A549 (cell line): Measurements from ENCODE around the gene IDH2. TPM values are rescaled to one million over a fixed set of nuclear protein-coding genes. Genes with fewer than 3 reads are reported as not detected.

ENCODE experiments used
- ATAC-seq, 2 experiments: fragments of 200-7000 bp in 1 of 2; fragments of >200 bp in 1 of 2; cut with Nextera tagmentation in 1 of 2; cut with Tn5 transposase in 1 of 2; 3 replicates each; pipeline versions ENCODE4 v1.8.0 to v1.9.1; 2018 to 2020; ENCODE audit warnings: mild to moderate bottlenecking in 1 of 2, moderate library complexity in 1 of 2
- CTCF ChIA-PET: fragments of 300-600 bp; sonication (Branson Sonifier 250); formaldehyde crosslinking; extraction: SDS; loops from one replicate; lab custom pipeline; 2021; ENCODE audit warnings: antibody characterized with exemption, inconsistent platforms; lab: Yijun Ruan, JAX
- POLR2A ChIA-PET: fragments of 350-600 bp; formaldehyde crosslinking; extraction: SDS; loops from one replicate; lab custom pipeline; 2021; ENCODE audit warnings: antibody characterized with exemption, inconsistent platforms; lab: Yijun Ruan, JAX
- DNase-seq, 2 experiments: peaks; one replicate each; pipeline versions ENCODE4 v3.0.0 to v3.0.0-alpha.2; 2011 to 2016; ENCODE audit warnings: low read depth in 1 of 2, low spot score in 1 of 2
- FAIRE-seq: peaks from 2 replicates; lab custom pipeline; 2011; peaks lifted over from hg19 to GRCh38; lab: Jason Lieb, UNC
- H3K27ac ChIP-seq, 2 experiments: fragments of >200 bp; sonication (Bioruptor Twin); formaldehyde crosslinking; 3 replicates each; pipeline ENCODE4 v1.5.1; 2016 to 2017
- H3K4me1 ChIP-seq: fragments of >200 bp; sonication (Bioruptor Twin); formaldehyde crosslinking; 3 replicates; pipeline ENCODE4 v1.6.1; 2016
- H3K4me2 ChIP-seq: fragments of >200 bp; sonication (Bioruptor Twin); formaldehyde crosslinking; 3 replicates; pipeline ENCODE4 v1.6.1; 2016
- H3K4me3 ChIP-seq: fragments of >200 bp; sonication (Bioruptor Twin); formaldehyde crosslinking; 3 replicates; pipeline ENCODE4 v1.5.1; 2016
- H3K9me3 ChIP-seq: fragments of >200 bp; sonication (Bioruptor Twin); formaldehyde crosslinking; 3 replicates; pipeline ENCODE4 v1.6.1; 2016
- CHD2 ChIP-seq: fragments of 150-350 bp; IDR thresholded peaks from 2 replicates; pipeline ENCODE4 v1.6.1; 2014; ENCODE audit warnings: low read length; ENCODE audit not compliant: partially characterized antibody
- FOSL2 ChIP-seq, 2 experiments: fragments of 450-650 bp in 1 of 2; fragments of >200 bp in 1 of 2; sonication (Bioruptor Twin) in 1 of 2; formaldehyde crosslinking; IDR thresholded peaks; 2 replicates each; pipeline versions ENCODE4 v1.5.0 to v1.6.1; 2016 to 2020; ENCODE audit warnings: mild to moderate bottlenecking in 1 of 2, moderate library complexity in 1 of 2
- HDAC2 ChIP-seq: fragments of 200-600 bp; sonication (generic); IDR thresholded peaks from 2 replicates; pipeline ENCODE4 v1.6.1; 2016
- HOXA7 ChIP-seq: fragments of 250-450 bp; sonication (Bioruptor Pico); IDR thresholded peaks from 2 replicates; pipeline ENCODE4 v1.5.0; 2020; ENCODE audit warnings: mild to moderate bottlenecking, moderate library complexity
- HOXB5 ChIP-seq: fragments of 250-450 bp; sonication (Bioruptor Pico); IDR thresholded peaks from 2 replicates; pipeline ENCODE4 v1.5.0; 2020; ENCODE audit warnings: mild to moderate bottlenecking, moderate library complexity
- KDM1A ChIP-seq: fragments of 200-600 bp; sonication (generic); IDR thresholded peaks from 2 replicates; pipeline ENCODE4 v1.6.1; 2016; ENCODE audit warnings: low read depth, mild to moderate bottlenecking
- MAFK ChIP-seq: fragments of 450-650 bp; IDR thresholded peaks from 2 replicates; pipeline ENCODE4 v1.6.1; 2014; ENCODE audit not compliant: partially characterized antibody
- NFE2L2 ChIP-seq: fragments of 150-350 bp; conservative IDR thresholded peaks from 2 replicates; pipeline ENCODE4 v1.6.1; 2014; ENCODE audit warnings: low read length
- RAD21 ChIP-seq, 2 experiments: fragments of >200 bp in 1 of 2; sonication (Bioruptor Twin) in 1 of 2; formaldehyde crosslinking in 1 of 2; IDR thresholded peaks in 1 of 2; conservative IDR thresholded peaks in 1 of 2; 2 replicates in 1 of 2; 3 replicates in 1 of 2; pipeline ENCODE4 v1.6.1; 2012 to 2018; ENCODE audit warnings: inconsistent platforms in 1 of 2
- RARB ChIP-seq: fragments of 250-450 bp; sonication (Bioruptor Pico); IDR thresholded peaks from 2 replicates; pipeline ENCODE4 v1.8.0; 2021; ENCODE audit warnings: mild to moderate bottlenecking, moderate library complexity
- RFX5 ChIP-seq: fragments of 450-650 bp; IDR thresholded peaks from 2 replicates; pipeline ENCODE4 v1.7.1; 2014; ENCODE audit warnings: antibody characterized with exemption, mild to moderate bottlenecking, moderate library complexity
- RNF2 ChIP-seq: fragments of 200-600 bp; sonication (generic); IDR thresholded peaks from 2 replicates; pipeline ENCODE4 v1.6.1; 2016; ENCODE audit warnings: low read depth, mild to moderate bottlenecking, antibody characterized with exemption, moderate library complexity, borderline replicate concordance
- TP53 ChIP-seq: fragments of 250-450 bp; sonication (Bioruptor Pico); IDR thresholded peaks from 2 replicates; pipeline ENCODE4 v1.5.0; 2021; ENCODE audit warnings: mild to moderate bottlenecking, moderate library complexity
- ZC3H11A ChIP-seq: fragments of 450-650 bp; IDR thresholded peaks from 2 replicates; pipeline ENCODE4 v1.6.1; 2014; ENCODE audit warnings: antibody characterized with exemption, mild to moderate bottlenecking
- ZNF302 ChIP-seq: fragments of 250-450 bp; sonication (Bioruptor Pico); IDR thresholded peaks from 2 replicates; pipeline ENCODE4 v1.9.0; 2021; ENCODE audit warnings: inconsistent platforms, mild to moderate bottlenecking, moderate library complexity
- WGBS: methylation state at CpG from one replicate; pipeline ENCODE4 v1.1.6; 2017; ENCODE audit errors: missing lambda C conversion rate; 5-methylcytosine and 5-hydroxymethylcytosine counted together
- polyA plus RNA-seq, 4 experiments: library from polyadenylated mRNA; depleted of rRNA in 3 of 4; stranded (reverse); fragments of >200 nt; fragmentation: RNase III in 1 of 4; extraction: RNeasy Plus Mini Kit Qiagen cat#74134 plus additional on column Dnase treatment in 1 of 4; gene quantifications; 2 replicates in 3 of 4; 3 replicates in 1 of 4; pipeline ENCODE4 v1.2.3, GENCODE V29; 2011 to 2017
- TF ChIP-seq, protein P1 (sequence below): fragments of 150-350 bp; IDR thresholded peaks from 2 replicates; pipeline ENCODE4 v1.6.1; 2014; ENCODE audit warnings: low read depth, mild to moderate bottlenecking, low read length
- TF ChIP-seq, protein P2 (sequence below): fragments of >200 bp; sonication (Bioruptor Twin); formaldehyde crosslinking; IDR thresholded peaks from 3 replicates; pipeline ENCODE4 v1.5.1; 2016
- TF ChIP-seq, protein P3 (sequence below): IDR thresholded peaks from 2 replicates; pipeline ENCODE4 v1.6.1; 2012

The IDH2 gene
- polyA plus RNA-seq, 2 of the 4 experiments (the other 2 are of a cell fraction): 31.8 to 32.8 TPM

DNA sequence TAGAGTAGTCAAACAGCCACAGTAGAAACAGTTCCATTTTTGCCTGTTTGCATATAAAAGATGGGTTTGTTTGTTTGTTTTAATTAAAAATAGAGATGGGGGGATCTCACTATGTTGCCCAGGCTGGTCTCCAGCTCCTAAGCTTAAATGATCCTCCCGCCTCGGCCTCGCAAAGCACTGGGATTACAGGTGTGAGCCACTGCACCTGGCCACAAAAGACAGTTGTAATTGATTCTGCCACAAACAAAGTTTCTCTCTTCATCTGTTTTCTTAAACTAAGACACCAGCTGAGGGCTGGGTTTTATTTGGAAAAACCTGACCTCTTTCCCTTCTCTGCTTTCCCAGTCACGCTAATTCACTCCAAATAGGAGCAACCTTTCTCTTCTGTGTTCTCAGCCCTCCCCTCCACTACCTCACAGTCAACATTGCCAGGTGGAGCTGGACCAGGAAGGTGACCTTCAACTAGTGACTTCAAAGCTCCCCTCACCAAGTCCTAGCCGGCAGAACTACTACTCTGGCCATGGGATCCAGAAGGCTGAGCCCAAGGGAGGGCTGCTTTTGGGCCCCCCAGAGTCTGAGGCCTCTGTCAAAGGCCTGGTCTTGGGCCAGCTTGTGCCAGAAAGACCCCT, 1.5 kb upstream of the IDH2 start:
- FAIRE-seq (no peak), DNase-seq (no peak), ATAC-seq (no peak)
- CTCF ChIA-PET: interaction anchor here (1.6 to 11.7 kb wide), 4 partner anchors 14 to 39 kb away, joined by 5 to 94 read pairs (median 8); no protein-coding TSS in a partner anchor
- H3K4me3 ChIP-seq: no peak overlapping the region
- TF ChIP-seq, protein P1, sequence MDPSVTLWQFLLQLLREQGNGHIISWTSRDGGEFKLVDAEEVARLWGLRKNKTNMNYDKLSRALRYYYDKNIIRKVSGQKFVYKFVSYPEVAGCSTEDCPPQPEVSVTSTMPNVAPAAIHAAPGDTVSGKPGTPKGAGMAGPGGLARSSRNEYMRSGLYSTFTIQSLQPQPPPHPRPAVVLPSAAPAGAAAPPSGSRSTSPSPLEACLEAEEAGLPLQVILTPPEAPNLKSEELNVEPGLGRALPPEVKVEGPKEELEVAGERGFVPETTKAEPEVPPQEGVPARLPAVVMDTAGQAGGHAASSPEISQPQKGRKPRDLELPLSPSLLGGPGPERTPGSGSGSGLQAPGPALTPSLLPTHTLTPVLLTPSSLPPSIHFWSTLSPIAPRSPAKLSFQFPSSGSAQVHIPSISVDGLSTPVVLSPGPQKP: no peak
- TF ChIP-seq NFE2L2 (no peak), RFX5 (no peak), FOSL2 (IDR thresholded peaks at IDR 0.05) (no peak), FOSL2 (CRISPR knock-in tag; IDR thresholded peaks at IDR 0.05) (no peak), HOXA7 (CRISPR knock-in tag) (no peak), RAD21 (conservative IDR thresholded peaks at IDR 0.05 in 1 of 2, IDR thresholded peaks at IDR 0.05 in 1 of 2) (no peak), KDM1A (no peak), ZNF302 (no peak), TP53 (CRISPR knock-in tag) (no peak), CHD2 (no peak), RNF2 (no peak), HOXB5 (CRISPR knock-in tag) (no peak), HDAC2 (no peak), RARB (CRISPR knock-in tag) (no peak), ZC3H11A (no peak)
- TF ChIP-seq, protein P2, sequence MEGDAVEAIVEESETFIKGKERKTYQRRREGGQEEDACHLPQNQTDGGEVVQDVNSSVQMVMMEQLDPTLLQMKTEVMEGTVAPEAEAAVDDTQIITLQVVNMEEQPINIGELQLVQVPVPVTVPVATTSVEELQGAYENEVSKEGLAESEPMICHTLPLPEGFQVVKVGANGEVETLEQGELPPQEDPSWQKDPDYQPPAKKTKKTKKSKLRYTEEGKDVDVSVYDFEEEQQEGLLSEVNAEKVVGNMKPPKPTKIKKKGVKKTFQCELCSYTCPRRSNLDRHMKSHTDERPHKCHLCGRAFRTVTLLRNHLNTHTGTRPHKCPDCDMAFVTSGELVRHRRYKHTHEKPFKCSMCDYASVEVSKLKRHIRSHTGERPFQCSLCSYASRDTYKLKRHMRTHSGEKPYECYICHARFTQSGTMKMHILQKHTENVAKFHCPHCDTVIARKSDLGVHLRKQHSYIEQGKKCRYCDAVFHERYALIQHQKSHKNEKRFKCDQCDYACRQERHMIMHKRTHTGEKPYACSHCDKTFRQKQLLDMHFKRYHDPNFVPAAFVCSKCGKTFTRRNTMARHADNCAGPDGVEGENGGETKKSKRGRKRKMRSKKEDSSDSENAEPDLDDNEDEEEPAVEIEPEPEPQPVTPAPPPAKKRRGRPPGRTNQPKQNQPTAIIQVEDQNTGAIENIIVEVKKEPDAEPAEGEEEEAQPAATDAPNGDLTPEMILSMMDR: no peak
- TF ChIP-seq, protein P3, sequence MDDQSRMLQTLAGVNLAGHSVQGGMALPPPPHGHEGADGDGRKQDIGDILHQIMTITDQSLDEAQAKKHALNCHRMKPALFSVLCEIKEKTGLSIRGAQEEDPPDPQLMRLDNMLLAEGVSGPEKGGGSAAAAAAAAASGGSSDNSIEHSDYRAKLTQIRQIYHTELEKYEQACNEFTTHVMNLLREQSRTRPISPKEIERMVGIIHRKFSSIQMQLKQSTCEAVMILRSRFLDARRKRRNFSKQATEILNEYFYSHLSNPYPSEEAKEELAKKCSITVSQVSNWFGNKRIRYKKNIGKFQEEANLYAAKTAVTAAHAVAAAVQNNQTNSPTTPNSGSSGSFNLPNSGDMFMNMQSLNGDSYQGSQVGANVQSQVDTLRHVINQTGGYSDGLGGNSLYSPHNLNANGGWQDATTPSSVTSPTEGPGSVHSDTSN: no peak
- 94% methylated on average over 5 of the region's 5 CpGs for WGBS
- H3K4me1 ChIP-seq: peaks cover 24% of the 10 kb centered on the region
- H3K27ac ChIP-seq: no peak overlapping the region
- H3K9me3 ChIP-seq: no peaks in the 10 kb centered on the region
- no peak overlapping the region for H3K4me2 ChIP-seq
- POLR2A ChIA-PET: no interaction called here

DNA sequence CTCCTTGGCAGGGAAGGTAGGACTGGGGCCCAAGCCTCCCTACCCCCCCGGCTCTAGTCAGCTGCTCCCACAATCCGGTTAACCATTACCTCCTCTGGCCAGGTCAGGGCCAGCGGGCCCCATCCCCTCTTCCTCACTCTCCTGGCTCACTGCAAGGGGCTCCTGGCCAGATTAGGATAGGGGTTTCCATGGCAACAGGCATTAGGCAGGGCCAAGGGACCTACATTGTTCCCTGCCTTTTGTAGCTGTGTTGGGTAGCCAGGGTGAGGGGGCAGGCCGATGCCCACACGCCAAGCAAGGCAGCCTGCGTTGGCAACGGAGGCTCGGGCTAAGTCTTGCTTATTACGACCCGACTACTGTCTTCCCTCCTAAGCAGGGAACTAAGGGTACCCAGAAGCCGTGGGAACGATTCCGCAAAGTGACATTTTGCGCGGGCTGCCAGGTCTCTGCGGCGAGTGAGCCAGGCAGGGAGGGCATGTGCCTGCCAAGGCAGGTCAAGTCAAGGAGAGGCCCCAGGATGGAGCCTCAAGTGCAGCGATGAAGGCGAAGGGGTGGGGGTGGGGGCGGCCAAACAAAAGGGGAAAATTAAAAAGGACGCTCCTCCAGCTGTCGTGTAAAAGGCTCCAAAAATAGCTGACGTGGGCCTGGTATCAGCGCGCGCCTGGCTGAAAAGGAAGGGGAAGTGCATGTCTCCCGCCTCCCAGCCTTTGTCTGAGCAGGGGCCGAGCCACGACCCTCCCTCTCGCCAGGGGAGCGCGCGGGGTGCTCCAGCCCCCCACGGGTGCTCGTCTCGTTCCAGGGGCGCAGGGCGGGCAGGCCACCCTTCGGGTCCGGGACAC, 919 bp downstream of the IDH2 start:
- H3K4me3 ChIP-seq: peak overlapping the region; percentile 87
- FAIRE-seq (no peak), DNase-seq (no peak), ATAC-seq (no peak)
- no peaks in the 10 kb centered on the region for H3K9me3 ChIP-seq
- peak overlapping the region; percentile 83 for H3K4me2 ChIP-seq
- ChIA-PET POLR2A (interaction anchor here (1.3 to 2.1 kb wide), 2 partner anchors 132 to 207 kb away, joined by 3 to 6 read pairs; partner anchors contain the start of genes AP3S2, CIB1 and GDPGP1), CTCF (interaction anchor here (1.0 to 11.7 kb wide), 8 partner anchors 15 to 203 kb away, joined by 3 to 94 read pairs (median 5); no protein-coding TSS in a partner anchor)
- H3K4me1 ChIP-seq: peaks cover 24% of the 10 kb centered on the region
- whole genome bisulfite sequencing: 51% methylated on average over 40 of the region's 40 CpGs
- H3K27ac ChIP-seq: peak overlapping the region; percentile 86 to 92
- TF ChIP-seq MAFK: peak; percentile 8
- no peak for TF ChIP-seq RFX5
